DND-41 (cell line): ENCODE results near the gene ACADS.

ENCODE experiments used
- EZH2 ChIP-seq: IDR thresholded peaks from 3 replicates; pipeline ENCODE4 v1.6.1; 2012; ENCODE audit warnings: borderline replicate concordance, low read depth, mild to moderate bottlenecking, moderate library complexity, low read length, inconsistent platforms; ENCODE audit not compliant: severe bottlenecking
- TF ChIP-seq, protein P1 (sequence below): IDR thresholded peaks from 2 replicates; pipeline ENCODE4 v1.5.1; 2012; ENCODE audit warnings: borderline replicate concordance, low read length, moderate library complexity, mild to moderate bottlenecking; ENCODE audit not compliant: poor library complexity, severe bottlenecking; ENCODE audit errors: extremely low read depth

DNA sequence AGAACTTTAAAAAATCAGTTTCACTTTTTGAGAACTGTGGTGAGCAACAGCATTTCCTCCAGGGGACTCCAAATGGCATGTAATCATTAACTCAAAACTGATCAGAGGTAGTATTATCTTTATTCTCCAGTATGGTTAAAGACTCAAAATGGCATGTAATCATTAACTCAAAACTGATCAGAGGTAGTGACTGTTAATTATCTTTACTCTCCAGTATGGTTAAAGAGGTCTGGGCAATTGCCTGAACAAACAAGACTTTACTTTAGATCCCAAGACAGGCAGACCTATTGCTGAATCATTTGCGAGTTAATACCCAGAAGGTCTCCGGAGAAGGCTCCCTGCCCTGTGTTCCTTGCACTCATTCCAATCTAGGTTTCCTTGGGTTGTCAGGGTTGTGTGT is 6.6 kb upstream of the ACADS start:
- no peak for TF ChIP-seq EZH2
- TF ChIP-seq, protein P1, sequence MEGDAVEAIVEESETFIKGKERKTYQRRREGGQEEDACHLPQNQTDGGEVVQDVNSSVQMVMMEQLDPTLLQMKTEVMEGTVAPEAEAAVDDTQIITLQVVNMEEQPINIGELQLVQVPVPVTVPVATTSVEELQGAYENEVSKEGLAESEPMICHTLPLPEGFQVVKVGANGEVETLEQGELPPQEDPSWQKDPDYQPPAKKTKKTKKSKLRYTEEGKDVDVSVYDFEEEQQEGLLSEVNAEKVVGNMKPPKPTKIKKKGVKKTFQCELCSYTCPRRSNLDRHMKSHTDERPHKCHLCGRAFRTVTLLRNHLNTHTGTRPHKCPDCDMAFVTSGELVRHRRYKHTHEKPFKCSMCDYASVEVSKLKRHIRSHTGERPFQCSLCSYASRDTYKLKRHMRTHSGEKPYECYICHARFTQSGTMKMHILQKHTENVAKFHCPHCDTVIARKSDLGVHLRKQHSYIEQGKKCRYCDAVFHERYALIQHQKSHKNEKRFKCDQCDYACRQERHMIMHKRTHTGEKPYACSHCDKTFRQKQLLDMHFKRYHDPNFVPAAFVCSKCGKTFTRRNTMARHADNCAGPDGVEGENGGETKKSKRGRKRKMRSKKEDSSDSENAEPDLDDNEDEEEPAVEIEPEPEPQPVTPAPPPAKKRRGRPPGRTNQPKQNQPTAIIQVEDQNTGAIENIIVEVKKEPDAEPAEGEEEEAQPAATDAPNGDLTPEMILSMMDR: no peak
